VCaP (cell line): ENCODE measurements around the gene NID2.
A peak's percentile ranks its signal among the peaks of the same experiment; 100 is the strongest.

Experiments used
- H3K27ac ChIP-seq: fragments of 450-650 bp; 2 replicates; pipeline ENCODE4 v1.5.1; 2017
- TF ChIP-seq, protein P1 (sequence below): fragments of 450-650 bp; conservative IDR thresholded peaks from 2 replicates; pipeline ENCODE4 v1.5.1; 2017; ENCODE audit warnings: mild to moderate bottlenecking, moderate library complexity

NID2 gene

DNA sequence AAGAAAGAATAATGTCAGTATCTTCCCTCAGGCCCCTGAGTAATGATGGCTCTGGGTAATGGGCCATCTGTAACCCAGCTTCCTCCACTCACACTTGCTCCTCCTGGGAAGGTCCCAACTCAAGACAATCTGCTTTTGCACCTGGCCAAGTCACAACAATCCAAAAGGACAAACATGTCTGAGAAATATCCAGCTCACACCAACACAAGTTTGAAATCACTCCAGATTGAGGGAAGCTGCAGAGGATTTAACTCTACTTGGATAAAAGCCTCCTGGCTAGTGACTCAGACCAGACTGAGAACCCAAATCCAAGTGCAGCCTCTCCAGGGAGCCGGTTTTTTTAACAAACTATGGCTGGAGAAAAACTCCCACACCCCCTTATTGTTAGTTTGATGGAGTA lies 45.3 kb downstream of the NID2 start:
- TF ChIP-seq, protein P1, sequence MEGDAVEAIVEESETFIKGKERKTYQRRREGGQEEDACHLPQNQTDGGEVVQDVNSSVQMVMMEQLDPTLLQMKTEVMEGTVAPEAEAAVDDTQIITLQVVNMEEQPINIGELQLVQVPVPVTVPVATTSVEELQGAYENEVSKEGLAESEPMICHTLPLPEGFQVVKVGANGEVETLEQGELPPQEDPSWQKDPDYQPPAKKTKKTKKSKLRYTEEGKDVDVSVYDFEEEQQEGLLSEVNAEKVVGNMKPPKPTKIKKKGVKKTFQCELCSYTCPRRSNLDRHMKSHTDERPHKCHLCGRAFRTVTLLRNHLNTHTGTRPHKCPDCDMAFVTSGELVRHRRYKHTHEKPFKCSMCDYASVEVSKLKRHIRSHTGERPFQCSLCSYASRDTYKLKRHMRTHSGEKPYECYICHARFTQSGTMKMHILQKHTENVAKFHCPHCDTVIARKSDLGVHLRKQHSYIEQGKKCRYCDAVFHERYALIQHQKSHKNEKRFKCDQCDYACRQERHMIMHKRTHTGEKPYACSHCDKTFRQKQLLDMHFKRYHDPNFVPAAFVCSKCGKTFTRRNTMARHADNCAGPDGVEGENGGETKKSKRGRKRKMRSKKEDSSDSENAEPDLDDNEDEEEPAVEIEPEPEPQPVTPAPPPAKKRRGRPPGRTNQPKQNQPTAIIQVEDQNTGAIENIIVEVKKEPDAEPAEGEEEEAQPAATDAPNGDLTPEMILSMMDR, result no peak
- no peak overlapping the region for H3K27ac ChIP-seq

DNA sequence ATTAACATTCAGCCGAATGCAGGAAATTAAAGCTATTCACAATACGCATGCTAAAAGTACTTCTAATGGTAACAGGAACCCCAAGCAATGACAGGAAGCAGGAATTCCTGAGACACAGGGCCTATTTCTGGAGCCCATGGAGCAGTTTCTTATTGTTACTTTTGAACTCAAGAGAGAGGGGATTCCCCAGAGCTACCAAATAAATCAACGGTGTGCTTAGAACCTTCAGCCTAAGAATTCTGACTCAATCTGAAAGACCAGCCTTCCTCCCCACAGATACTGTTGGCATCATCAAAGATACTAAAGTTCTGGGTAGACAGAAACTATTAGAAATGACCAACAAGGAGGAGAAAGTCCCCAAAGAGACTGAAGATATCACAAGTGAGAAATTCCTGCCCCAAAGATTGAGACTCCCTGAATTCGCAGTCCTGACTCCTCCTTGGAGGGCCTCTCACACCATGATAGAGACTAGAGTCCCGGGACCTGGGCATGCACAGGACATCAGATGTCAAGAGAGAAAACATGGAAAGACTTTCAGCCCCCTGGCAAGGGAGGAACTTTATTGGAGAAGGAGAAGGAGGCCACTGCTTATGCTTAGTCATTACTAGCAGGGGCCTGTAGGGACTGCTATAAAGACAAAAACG lies 46.8 kb downstream of the NID2 start:
- TF ChIP-seq, protein P1, result no peak
- no peak overlapping the region for H3K27ac ChIP-seq

DNA sequence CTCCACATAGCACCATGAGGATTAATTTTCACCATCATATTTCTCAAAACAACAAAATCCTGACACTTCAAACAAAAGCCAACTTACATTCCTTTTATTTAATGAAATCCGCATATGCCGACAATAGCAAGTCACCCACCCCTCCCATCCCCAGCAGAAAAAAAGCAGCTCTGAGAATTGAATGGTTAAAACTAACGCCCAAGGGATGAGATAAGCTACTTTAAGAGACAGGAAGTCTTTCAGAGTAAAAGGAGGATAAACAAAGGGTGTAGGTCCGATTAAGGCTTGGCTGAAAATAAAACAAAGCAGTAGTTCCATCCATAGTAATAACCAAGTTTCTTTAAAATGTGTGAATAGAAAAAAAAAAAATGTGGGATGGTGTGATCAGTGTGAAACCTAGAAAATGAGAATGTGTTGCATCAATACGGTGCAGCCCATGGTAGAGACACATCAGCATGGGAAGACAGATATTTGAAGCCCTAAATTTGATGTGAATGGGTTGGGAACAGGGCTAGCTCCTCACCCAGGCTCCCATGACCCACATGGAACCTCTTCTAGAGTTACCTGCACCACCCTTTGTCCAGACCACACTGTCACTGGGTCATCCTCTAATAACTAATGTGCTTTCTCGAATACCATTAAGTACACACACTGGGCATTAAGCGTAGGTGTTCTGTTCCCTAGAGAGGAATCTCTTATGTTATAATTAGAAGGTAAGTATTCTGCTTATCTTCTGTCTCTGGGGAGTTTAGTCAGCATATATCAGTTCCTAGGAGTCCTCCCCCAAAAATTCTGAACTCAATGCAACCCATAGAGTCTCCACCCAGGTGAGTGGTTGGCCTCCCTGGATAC lies 47.8 kb downstream of the NID2 start:
- TF ChIP-seq, protein P1, result no peak
- no peak overlapping the region for H3K27ac ChIP-seq

DNA sequence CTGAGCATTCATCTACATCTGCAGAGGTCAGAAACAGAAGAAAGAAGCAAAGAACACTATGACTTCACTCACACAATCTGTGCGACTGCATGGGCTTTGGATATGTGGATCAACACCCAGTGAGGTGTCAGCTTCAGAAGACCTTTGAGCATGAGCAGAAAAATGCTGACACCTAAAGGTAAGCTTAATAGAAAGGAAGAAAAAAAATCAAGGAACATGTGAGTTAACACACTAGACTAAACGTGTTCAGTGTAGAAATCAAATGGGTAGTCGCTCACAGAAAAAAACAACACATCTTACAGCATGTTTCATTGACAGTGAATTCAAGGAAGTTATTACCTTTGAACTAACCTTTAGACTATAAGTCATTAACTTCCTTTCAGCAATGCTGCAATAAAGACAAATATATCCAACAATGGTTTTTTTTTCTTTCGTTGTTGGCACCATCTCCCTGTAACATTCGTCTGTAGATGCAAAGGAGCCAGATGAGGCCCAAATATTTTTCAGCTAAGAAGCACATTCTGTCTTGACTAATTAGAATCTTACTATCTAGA lies 48.6 kb downstream of the NID2 start:
- no peak overlapping the region for H3K27ac ChIP-seq
- TF ChIP-seq, protein P1, result no peak

DNA sequence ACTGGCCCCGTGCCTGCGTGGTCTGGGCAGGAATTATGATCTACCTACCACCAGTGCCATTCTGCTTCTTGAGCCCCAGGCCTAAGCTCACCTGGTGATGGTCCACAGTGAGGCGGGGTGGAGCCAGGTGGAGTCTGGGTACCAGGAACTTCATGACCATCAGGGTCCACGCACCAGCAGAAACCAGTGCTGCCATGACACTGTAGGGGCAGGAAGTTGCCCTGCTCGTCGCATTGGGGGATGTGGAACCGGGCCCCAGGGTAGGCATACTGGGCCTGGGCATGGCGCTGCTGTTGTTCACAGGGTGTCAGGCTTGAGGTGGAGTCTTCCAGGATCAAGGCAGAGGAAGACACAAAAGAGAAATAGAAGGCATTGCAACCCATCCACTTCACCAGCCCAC lies 49.9 kb downstream of the NID2 start:
- no peak overlapping the region for H3K27ac ChIP-seq
- TF ChIP-seq, protein P1, result no peak

DNA sequence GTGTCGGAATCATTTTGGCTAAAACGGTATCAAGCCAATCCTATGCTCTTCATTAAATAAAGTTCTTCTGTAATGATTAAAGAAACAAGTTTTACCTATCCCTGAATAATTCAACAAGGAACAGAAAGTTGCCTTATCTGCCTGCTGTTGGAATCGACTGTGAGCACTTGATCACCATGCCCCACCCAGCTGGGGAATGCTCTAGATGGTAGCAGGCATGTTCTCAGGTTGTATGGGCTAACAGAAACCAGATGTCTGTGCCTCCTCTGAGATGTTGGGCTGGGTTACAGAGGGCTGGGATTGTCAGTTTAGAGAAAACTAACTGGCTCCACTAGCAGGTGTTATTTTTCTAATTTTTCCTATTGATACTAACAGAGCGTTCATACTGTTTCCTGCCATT lies 50.6 kb downstream of the NID2 start:
- H3K27ac ChIP-seq, result no peak overlapping the region
- TF ChIP-seq, protein P1, result no peak

DNA sequence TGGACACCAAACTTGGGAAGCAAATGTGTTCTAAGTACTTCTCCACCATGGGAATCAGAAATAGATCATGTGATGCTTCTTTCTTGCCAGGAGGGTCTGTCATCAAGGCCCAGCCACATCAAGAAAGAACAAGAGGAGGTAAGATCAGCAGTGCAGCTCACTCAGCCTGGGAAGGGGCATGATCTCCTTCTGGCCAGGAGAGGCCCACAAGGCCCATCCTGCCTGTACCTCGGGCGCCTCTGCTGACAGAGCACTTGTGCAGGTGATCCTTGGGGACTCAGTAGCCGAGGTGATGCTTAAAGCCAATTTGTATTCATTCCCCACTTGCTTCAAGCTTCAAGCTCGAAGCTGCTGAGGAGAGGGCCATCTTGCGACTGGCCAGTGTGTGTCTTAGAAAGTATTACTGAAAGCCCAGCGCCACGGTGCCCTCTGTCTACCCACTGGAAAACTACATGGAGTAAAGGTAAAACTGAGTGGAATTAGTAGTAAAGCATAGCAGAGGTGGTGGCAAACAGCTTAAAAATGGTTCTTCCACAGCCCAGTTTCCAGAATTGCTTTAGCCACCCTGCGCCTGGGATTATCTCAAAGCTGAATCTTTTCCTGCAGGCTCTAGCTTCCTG lies 53.3 kb downstream of the NID2 start:
- TF ChIP-seq, protein P1, result peak; percentile 62
- no peak overlapping the region for H3K27ac ChIP-seq
